ENCODE data around the gene FAM3D.

DNA sequence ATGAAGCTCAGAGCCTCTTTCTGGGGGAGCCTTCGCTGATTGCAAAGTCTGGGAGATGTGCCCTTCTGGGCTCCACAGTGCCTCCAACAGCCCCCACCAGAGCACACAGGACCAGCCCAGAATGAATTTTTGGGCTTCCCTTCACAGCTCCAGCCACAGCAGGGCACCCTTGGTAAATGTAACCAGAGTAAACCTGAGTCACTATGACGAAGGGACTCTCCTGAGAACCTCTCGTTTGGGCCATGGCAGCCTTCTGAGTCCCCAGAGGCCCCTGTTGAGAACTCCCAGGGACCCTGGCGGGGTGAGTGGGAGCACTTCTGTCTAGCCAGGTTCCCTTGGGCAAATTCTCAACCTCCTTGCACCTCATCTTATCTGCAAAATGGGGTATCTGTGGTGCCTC is 20.8 kb downstream of the FAM3D start:
- TF ChIP-seq, protein P1, sequence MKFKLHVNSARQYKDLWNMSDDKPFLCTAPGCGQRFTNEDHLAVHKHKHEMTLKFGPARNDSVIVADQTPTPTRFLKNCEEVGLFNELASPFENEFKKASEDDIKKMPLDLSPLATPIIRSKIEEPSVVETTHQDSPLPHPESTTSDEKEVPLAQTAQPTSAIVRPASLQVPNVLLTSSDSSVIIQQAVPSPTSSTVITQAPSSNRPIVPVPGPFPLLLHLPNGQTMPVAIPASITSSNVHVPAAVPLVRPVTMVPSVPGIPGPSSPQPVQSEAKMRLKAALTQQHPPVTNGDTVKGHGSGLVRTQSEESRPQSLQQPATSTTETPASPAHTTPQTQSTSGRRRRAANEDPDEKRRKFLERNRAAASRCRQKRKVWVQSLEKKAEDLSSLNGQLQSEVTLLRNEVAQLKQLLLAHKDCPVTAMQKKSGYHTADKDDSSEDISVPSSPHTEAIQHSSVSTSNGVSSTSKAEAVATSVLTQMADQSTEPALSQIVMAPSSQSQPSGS (tag by site-specific recombination; IDR thresholded peaks at IDR 0.05; ENCODE audit: low read depth), result no peak
- TF ChIP-seq, protein P2, sequence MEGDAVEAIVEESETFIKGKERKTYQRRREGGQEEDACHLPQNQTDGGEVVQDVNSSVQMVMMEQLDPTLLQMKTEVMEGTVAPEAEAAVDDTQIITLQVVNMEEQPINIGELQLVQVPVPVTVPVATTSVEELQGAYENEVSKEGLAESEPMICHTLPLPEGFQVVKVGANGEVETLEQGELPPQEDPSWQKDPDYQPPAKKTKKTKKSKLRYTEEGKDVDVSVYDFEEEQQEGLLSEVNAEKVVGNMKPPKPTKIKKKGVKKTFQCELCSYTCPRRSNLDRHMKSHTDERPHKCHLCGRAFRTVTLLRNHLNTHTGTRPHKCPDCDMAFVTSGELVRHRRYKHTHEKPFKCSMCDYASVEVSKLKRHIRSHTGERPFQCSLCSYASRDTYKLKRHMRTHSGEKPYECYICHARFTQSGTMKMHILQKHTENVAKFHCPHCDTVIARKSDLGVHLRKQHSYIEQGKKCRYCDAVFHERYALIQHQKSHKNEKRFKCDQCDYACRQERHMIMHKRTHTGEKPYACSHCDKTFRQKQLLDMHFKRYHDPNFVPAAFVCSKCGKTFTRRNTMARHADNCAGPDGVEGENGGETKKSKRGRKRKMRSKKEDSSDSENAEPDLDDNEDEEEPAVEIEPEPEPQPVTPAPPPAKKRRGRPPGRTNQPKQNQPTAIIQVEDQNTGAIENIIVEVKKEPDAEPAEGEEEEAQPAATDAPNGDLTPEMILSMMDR (tag by site-specific recombination; IDR thresholded peaks at IDR 0.05), result no peak
- TF ChIP-seq ZFP37 (tag by site-specific recombination; IDR thresholded peaks at IDR 0.05) (no peak), ZNF404 (tag by site-specific recombination; IDR thresholded peaks at IDR 0.05) (no peak)
- TF ChIP-seq, protein P3, sequence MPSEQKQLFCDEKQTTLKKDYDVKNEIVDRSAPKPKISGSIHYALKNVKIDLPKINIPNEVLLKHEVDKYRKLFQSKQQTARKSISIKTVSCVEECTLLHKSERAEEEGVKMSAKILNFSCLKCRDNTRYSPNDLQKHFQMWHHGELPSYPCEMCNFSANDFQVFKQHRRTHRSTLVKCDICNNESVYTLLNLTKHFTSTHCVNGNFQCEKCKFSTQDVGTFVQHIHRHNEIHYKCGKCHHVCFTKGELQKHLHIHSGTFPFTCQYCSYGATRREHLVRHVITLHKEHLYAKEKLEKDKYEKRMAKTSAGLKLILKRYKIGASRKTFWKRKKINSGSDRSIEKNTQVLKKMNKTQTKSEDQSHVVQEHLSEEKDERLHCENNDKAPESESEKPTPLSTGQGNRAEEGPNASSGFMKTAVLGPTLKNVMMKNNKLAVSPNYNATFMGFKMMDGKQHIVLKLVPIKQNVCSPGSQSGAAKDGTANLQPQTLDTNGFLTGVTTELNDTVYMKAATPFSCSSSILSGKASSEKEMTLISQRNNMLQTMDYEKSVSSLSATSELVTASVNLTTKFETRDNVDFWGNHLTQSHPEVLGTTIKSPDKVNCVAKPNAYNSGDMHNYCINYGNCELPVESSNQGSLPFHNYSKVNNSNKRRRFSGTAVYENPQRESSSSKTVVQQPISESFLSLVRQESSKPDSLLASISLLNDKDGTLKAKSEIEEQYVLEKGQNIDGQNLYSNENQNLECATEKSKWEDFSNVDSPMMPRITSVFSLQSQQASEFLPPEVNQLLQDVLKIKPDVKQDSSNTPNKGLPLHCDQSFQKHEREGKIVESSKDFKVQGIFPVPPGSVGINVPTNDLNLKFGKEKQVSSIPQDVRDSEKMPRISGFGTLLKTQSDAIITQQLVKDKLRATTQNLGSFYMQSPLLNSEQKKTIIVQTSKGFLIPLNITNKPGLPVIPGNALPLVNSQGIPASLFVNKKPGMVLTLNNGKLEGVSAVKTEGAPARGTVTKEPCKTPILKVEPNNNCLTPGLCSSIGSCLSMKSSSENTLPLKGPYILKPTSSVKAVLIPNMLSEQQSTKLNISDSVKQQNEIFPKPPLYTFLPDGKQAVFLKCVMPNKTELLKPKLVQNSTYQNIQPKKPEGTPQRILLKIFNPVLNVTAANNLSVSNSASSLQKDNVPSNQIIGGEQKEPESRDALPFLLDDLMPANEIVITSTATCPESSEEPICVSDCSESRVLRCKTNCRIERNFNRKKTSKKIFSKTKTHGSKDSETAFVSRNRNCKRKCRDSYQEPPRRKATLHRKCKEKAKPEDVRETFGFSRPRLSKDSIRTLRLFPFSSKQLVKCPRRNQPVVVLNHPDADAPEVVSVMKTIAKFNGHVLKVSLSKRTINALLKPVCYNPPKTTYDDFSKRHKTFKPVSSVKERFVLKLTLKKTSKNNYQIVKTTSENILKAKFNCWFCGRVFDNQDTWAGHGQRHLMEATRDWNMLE (tag by site-specific recombination; conservative IDR thresholded peaks at IDR 0.05; ENCODE audit: low read depth), result no peak
